OCI-LY7 (cell line): ENCODE measurements around the gene SGO1.

Experiments
- EZH2phosphoT487 ChIP-seq: fragments of 200-600 bp; sonication (generic); IDR thresholded peaks from 2 replicates; pipeline ENCODE4 v1.6.1; 2018; ENCODE audit warnings: low read depth, borderline replicate concordance, mild to moderate bottlenecking, mixed run types, antibody characterized with exemption, low read length, moderate library complexity, mixed read lengths
- TF ChIP-seq, protein P1 (sequence below): fragments of 200-600 bp; sonication (generic); conservative IDR thresholded peaks from 2 replicates; pipeline ENCODE4 v1.5.1; 2014; ENCODE audit warnings: mild to moderate bottlenecking, antibody characterized with exemption, low read length, moderate library complexity, mixed read lengths

GRCh38 chr3:20201143-20201542 lies 15.1 kb upstream of the SGO1 start:
- no peak for TF ChIP-seq EZH2phosphoT487
- TF ChIP-seq, protein P1, sequence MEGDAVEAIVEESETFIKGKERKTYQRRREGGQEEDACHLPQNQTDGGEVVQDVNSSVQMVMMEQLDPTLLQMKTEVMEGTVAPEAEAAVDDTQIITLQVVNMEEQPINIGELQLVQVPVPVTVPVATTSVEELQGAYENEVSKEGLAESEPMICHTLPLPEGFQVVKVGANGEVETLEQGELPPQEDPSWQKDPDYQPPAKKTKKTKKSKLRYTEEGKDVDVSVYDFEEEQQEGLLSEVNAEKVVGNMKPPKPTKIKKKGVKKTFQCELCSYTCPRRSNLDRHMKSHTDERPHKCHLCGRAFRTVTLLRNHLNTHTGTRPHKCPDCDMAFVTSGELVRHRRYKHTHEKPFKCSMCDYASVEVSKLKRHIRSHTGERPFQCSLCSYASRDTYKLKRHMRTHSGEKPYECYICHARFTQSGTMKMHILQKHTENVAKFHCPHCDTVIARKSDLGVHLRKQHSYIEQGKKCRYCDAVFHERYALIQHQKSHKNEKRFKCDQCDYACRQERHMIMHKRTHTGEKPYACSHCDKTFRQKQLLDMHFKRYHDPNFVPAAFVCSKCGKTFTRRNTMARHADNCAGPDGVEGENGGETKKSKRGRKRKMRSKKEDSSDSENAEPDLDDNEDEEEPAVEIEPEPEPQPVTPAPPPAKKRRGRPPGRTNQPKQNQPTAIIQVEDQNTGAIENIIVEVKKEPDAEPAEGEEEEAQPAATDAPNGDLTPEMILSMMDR, result no peak
